Measurements from ENCODE around the gene GNA15.

GRCh38 chr19:3176715-3177501, 41.1 kb downstream of the GNA15 start:
- TF ChIP-seq CTCF (conservative IDR thresholded peaks at IDR 0.05 in 1 of 2, IDR thresholded peaks at IDR 0.05 in 1 of 2; ENCODE audit: low read depth in 1 of 2, low read length in 2 of 2) (no peak), EZH2 (IDR thresholded peaks at IDR 0.05; ENCODE audit: low read length, missing control alignments) (no peak)
